Heart left ventricle (tissue), 16 donors: ENCODE data around the gene KCNMB2. TPM values are rescaled to one million over a fixed set of nuclear protein-coding genes. Genes with fewer than 3 reads are reported as not detected.

ENCODE experiments used
- ATAC-seq, 4 donors: fragments of 200-7000 bp; cut with Tn5 transposase; one replicate each; pipeline ENCODE4 v1.9.1; 2020 to 2022; ENCODE audit warnings: moderate library complexity in 4 of 4, mild to moderate bottlenecking in 3 of 4, moderate number of reproducible peaks in 1 of 4
- DNase-seq, 5 donors: peaks; one replicate each; pipeline ENCODE4 v3.0.0-alpha.2; 2020
- H3K27ac ChIP-seq, 12 donors: fragments of 200-600 bp; sonication (generic) in 4 of 12; one replicate each; pipeline versions ENCODE4 v1.5.0 to v1.8.0; 2016 to 2022; ENCODE audit warnings: mild to moderate bottlenecking in 2 of 12
- H3K27me3 ChIP-seq, 9 donors: fragments of 200-600 bp; sonication (generic) in 2 of 9; one replicate each; pipeline versions ENCODE4 v1.5.1 to v1.8.0; 2016 to 2022; ENCODE audit warnings: mild to moderate bottlenecking in 3 of 9
- H3K36me3 ChIP-seq, 9 donors: fragments of 200-600 bp; sonication (generic) in 2 of 9; one replicate each; pipeline versions ENCODE4 v1.5.0 to v1.8.0; 2018 to 2022; ENCODE audit warnings: mild to moderate bottlenecking in 2 of 9
- H3K4me1 ChIP-seq, 12 donors: fragments of 200-600 bp; sonication (generic) in 4 of 12; one replicate each; pipeline versions ENCODE4 v1.5.0 to v1.8.0; 2016 to 2022; ENCODE audit warnings: mild to moderate bottlenecking in 3 of 12
- H3K4me3 ChIP-seq, 12 donors: fragments of 200-600 bp; sonication (generic) in 4 of 12; one replicate each; pipeline versions ENCODE4 v1.5.0 to v1.8.0; 2017 to 2022; ENCODE audit warnings: mild to moderate bottlenecking in 9 of 12, moderate library complexity in 4 of 12
- H3K9me3 ChIP-seq, 12 donors: fragments of 200-600 bp; sonication (generic) in 4 of 12; one replicate each; pipeline versions ENCODE4 v1.5.0 to v1.8.0; 2016 to 2022; ENCODE audit warnings: mild to moderate bottlenecking in 1 of 12
- CTCF ChIP-seq, 12 donors: fragments of 200-600 bp; sonication (generic) in 4 of 12; IDR thresholded peaks; one replicate each; pipeline versions ENCODE4 v1.5.0 to v1.8.0; 2018 to 2022; ENCODE audit warnings: antibody characterized with exemption in 12 of 12, mild to moderate bottlenecking in 5 of 12
- POLR2A ChIP-seq, 2 donors: fragments of 450-650 bp; IDR thresholded peaks; one replicate each; pipeline ENCODE4 v1.6.1; 2017; ENCODE audit warnings: antibody characterized with exemption in 2 of 2, mild to moderate bottlenecking in 2 of 2, moderate library complexity in 2 of 2
- WGBS, 4 donors: extraction: QIAGEN DNeasy Blood & Tissue Kit in 2 of 4; methylation state at CpG; one replicate each; pipeline versions ENCODE4 v1.1.5 to v1.1.7; 2013 to 2018; 5-methylcytosine and 5-hydroxymethylcytosine counted together
- intact Hi-C, 10 donors: fragments of 100-400 bp; cut with DNase I; formaldehyde crosslinking; loops; one replicate each; pipeline versions ENCODE4 v1.11.1 to v1.14.2; 2022
- polyA plus RNA-seq, 2 donors: library from polyadenylated mRNA; stranded (reverse); fragments of 200-250 nt; gene quantifications; one replicate each; pipeline ENCODE4 v1.2.3, GENCODE V29; 2013
- total RNA-seq, 9 donors: library from RNA; depleted of rRNA in 2 of 9; stranded (reverse); fragments of >200 nt in 2 of 9; fragmentation: NEBNext Ultra II Directional in 3 of 9; extraction: Animal tissue kit (Norgen Biotek cat#: 25700) in 3 of 9; gene quantifications; one replicate each; pipeline versions ENCODE4 v1.1.0 to v1.2.4, GENCODE V29; 2016 to 2023
- donor health status: ischemic (EF 13 %, LVEDD 7.1; RV severe dilation, severe dysfunction).
- donor health status: healthy with polysubstance abuse.
- donor health status: DM: no; HTN: yes; CAD: no.
- donor health status: DM: no; HTN: no; CAD: no.
- donor health status: ischemic (EF 25% LVEDD 6.9; RV normal size, moderate dysfunction).
- donor health status: ischemic (EF 25% LVEDD 5.7; RV mildly dilated, moderate dysfunction).
- donor health status: healthy.
- donor health status: DM: yes; HTN: yes; CAD: no.
- donor health status: ischemic (EF 35%, LVEDD 5.7; RV mildly dilated, moderate dysfunction).
- donor health status: nonischemic (EF 11% LVEDD 7.7; RV severe dilation, severe dysfunction).
- donor health status: DM: yes; HTN: yes; CAD: no.
- donor health status: PGD.
- donor health status: ischemic (EF 29% LVEDD 5.4; RV normal size, mild dysfunction).
- donor health status: nonischemic (EF 23%, LVEDD 6.1; RV moderate dilation, normal function).

KCNMB2 gene
- total and polyA plus RNA-seq, 11 donors, result 0.37 to 5.7 (median 2.0) TPM; not detected in 1

DNA sequence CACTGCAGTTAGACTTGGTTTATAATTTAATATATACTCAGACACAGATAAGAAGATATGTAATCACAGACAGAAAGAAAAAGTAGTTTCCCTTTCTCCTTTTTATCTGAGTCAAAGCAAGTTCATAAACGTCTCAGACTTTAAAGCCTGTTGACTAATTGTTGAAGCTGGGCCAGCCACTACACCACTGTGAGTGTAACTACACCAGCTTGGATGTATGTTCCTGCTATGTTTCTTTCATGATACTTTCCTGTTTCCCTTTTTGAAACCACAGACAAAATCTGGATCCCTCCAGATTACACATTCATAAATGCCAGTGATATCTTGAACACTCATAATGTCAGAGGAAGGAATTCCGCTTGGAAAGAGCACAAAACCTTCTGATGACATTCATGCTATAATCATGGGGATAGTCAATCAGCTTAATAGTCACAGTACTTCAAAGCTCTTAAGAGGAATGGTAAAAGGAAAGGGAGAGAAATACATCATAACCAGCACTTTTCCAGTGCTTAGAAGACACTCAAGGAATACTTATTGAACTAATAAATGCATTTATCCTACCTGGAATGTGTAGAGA, 32.0 kb downstream of the KCNMB2 start:
- Histone ChIP-seq H3K9me3 (no peaks in the 10 kb centered on the region), H3K36me3 (no peaks in the 10 kb centered on the region), H3K27me3 (no peaks in the 10 kb centered on the region), H3K4me3 (no peak overlapping the region), H3K4me1 (peaks cover 0 to 11% (median 0%) of the 10 kb centered on the region in 12 donors), H3K27ac (no peak overlapping the region)
- WGBS, 4 donors, result 23 to 30% (median 27%) methylated on average over 2 of the region's 2 CpGs
- ATAC-seq (no peak), DNase-seq (no peak)
- TF ChIP-seq CTCF (IDR thresholded peaks at IDR 0.05) (no peak), POLR2A (IDR thresholded peaks at IDR 0.05) (no peak)
- intact Hi-C loops, result no loop called here

GRCh38 chr3:178568911-178569310, 32.7 kb downstream of the KCNMB2 start:
- DNase-seq (no peak), ATAC-seq (no peak)
- H3K27ac ChIP-seq, result no peak overlapping the region
- no peaks in the 10 kb centered on the region for H3K27me3 ChIP-seq
- no peak overlapping the region for H3K4me3 ChIP-seq
- peaks cover 0 to 10% (median 0%) of the 10 kb centered on the region in 12 donors for H3K4me1 ChIP-seq
- no peak for TF ChIP-seq POLR2A (IDR thresholded peaks at IDR 0.05)
- TF ChIP-seq CTCF (IDR thresholded peaks at IDR 0.05), result no peak
- WGBS, 4 donors, result 76 to 90% (median 85%) methylated on average over 1 of the region's 1 CpG
- no peaks in the 10 kb centered on the region for H3K9me3 ChIP-seq
- H3K36me3 ChIP-seq, result no peaks in the 10 kb centered on the region
- intact Hi-C loops, result no loop called here

DNA sequence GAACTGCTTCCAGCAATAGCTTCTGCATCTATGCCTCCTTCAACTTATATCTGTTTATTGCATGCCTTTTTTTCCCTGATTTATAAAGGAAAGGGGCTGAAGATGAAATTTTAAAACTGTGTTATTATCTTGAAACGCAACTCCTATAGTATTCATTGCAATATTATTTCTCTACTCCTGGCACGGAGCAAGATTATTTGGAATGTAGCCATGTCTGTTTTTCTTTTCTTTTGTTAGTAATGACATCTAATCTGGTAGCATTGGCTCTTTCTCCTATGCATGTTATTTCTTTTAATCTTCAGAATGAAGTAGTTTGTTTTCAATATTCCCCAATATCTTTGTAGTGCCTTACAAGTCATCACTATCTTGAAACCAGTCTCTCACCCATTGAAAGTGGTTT, 33.6 kb downstream of the KCNMB2 start:
- Histone ChIP-seq H3K4me3 (no peak overlapping the region), H3K36me3 (no peaks in the 10 kb centered on the region), H3K4me1 (peaks cover 0 to 10% (median 0%) of the 10 kb centered on the region in 12 donors), H3K9me3 (no peaks in the 10 kb centered on the region), H3K27me3 (no peaks in the 10 kb centered on the region), H3K27ac (no peak overlapping the region)
- DNase-seq, result no peak
- 37 to 50% (median 41%) methylated on average over 2 of the region's 2 CpGs for WGBS, 4 donors
- ATAC-seq, result no peak
- TF ChIP-seq CTCF (IDR thresholded peaks at IDR 0.05) (no peak), POLR2A (IDR thresholded peaks at IDR 0.05) (no peak)
- intact Hi-C loops, result loop anchor here in 1 of 10 donors (1.0 kb wide), 1 partner anchor 26 kb away; no protein-coding TSS in a partner anchor

DNA sequence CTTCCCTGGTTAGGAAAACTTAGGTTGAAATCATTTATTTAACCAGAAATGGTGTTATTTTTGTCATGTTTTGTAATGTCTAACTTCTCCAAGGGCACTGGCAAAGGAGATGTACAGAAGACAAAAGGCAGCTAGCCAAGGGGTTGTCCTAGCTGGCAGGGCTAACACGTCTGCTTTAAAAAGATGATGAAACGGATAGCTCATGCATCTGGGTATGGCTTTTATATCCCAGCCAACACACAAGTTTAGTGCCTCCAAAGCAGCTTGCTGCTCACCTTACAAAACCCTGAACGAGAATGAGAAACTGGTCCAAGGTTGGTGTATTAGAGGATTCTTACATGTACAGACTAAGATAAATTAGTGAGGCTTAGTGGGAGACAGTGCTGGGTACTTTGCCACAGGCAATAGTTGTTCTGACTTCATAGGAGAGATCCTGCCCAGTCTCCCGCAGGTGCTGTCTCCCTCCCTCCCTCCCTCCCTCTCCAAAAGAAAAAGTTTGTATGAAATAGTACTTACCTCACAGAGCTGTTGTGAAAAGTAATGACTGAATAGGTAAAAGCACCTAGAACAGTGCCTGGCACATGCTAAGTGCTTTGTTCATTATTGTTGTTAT, 47.8 kb downstream of the KCNMB2 start:
- Histone ChIP-seq H3K36me3 (no peaks in the 10 kb centered on the region), H3K9me3 (peaks cover 0 to 29% (median 0%) of the 10 kb centered on the region in 12 donors), H3K27me3 (no peaks in the 10 kb centered on the region), H3K4me3 (no peak overlapping the region), H3K27ac (no peak overlapping the region), H3K4me1 (peaks cover 0 to 21% (median 0%) of the 10 kb centered on the region in 12 donors)
- intact Hi-C loops, result no loop called here
- DNase-seq (no peak), ATAC-seq (peak; percentile 26 to 60 (median 57))
- TF ChIP-seq POLR2A (IDR thresholded peaks at IDR 0.05), result no peak
- TF ChIP-seq CTCF (IDR thresholded peaks at IDR 0.05), result no peak
- 45 to 50% (median 49%) methylated on average over 4 of the region's 4 CpGs for WGBS, 4 donors
